Spleen (tissue), 11 donors: ENCODE measurements around the gene SMG6. TPM values are rescaled to one million over a fixed set of nuclear protein-coding genes. Genes with fewer than 3 reads are reported as not detected.

Experiments
- DNase-seq: peaks from one replicate; pipeline ENCODE4 v3.0.0-alpha.2; 2020
- H3K27ac ChIP-seq, 8 donors: fragments of 200-600 bp; sonication (generic) in 7 of 8; 1 replicate in 4 of 8; 2 replicates in 4 of 8; pipeline versions ENCODE4 v1.5.0 to v1.8.0; 2016 to 2021; ENCODE audit warnings: inconsistent platforms in 4 of 8, mild to moderate bottlenecking in 4 of 8, moderate library complexity in 1 of 8
- H3K27me3 ChIP-seq, 7 donors: fragments of 200-600 bp; sonication (generic) in 6 of 7; replicated peaks in 1 of 7; 1 replicate in 4 of 7; 2 replicates in 3 of 7; pipeline versions ENCODE4 v1.5.0 to v1.8.0; 2016 to 2021; ENCODE audit warnings: inconsistent platforms in 3 of 7, mild to moderate bottlenecking in 1 of 7
- H3K36me3 ChIP-seq, 6 donors: fragments of 200-600 bp; sonication (generic) in 5 of 6; 1 replicate in 4 of 6; 2 replicates in 2 of 6; pipeline versions ENCODE4 v1.5.0 to v1.8.0; 2016 to 2021; ENCODE audit warnings: inconsistent platforms in 2 of 6
- H3K4me1 ChIP-seq, 6 donors: fragments of 200-600 bp; sonication (generic) in 5 of 6; 1 replicate in 3 of 6; 2 replicates in 3 of 6; pipeline versions ENCODE4 v1.5.0 to v1.8.0; 2016 to 2021; ENCODE audit warnings: inconsistent platforms in 3 of 6
- H3K4me3 ChIP-seq, 8 donors: fragments of 200-600 bp; sonication (generic) in 7 of 8; 1 replicate in 4 of 8; 2 replicates in 4 of 8; pipeline versions ENCODE4 v1.5.0 to v1.8.0; 2016 to 2021; ENCODE audit warnings: inconsistent platforms in 4 of 8, mild to moderate bottlenecking in 4 of 8, moderate library complexity in 2 of 8
- H3K9me3 ChIP-seq, 8 donors: fragments of 200-600 bp; sonication (generic) in 7 of 8; 1 replicate in 4 of 8; 2 replicates in 4 of 8; pipeline versions ENCODE4 v1.5.0 to v1.8.0; 2016 to 2021; ENCODE audit warnings: inconsistent platforms in 4 of 8
- CTCF ChIP-seq, 11 experiments: fragments of 200-600 bp in 7 of 11; fragments of 450-650 bp in 4 of 11; sonication (generic) in 4 of 11; IDR thresholded peaks in 8 of 11; conservative IDR thresholded peaks in 3 of 11; 1 replicate in 7 of 11; 2 replicates in 4 of 11; pipeline versions ENCODE4 v1.4.0 to v1.8.0; 2016 to 2021; ENCODE audit warnings: antibody characterized with exemption in 11 of 11, inconsistent platforms in 4 of 11, mild to moderate bottlenecking in 1 of 11
- POLR2A ChIP-seq, 3 donors: fragments of 450-650 bp; IDR thresholded peaks; one replicate each; pipeline ENCODE4 v1.5.1; 2017; ENCODE audit warnings: antibody characterized with exemption in 3 of 3, mild to moderate bottlenecking in 1 of 3
- POLR2AphosphoS5 ChIP-seq, 3 donors: sonication (generic); formaldehyde crosslinking; IDR thresholded peaks; one replicate each; pipeline ENCODE4 v1.5.1; 2017; ENCODE audit warnings: antibody characterized with exemption in 3 of 3
- WGBS, 5 donors: extraction: QIAGEN DNeasy Blood & Tissue Kit in 3 of 5; methylation state at CpG; one replicate each; pipeline versions ENCODE4 v1.1.5 to v1.1.7; 2013 to 2018; 5-methylcytosine and 5-hydroxymethylcytosine counted together
- intact Hi-C: fragments of 100-400 bp; cut with DNase I; formaldehyde crosslinking; loops from one replicate; pipeline ENCODE4 v1.15.0; 2023; ENCODE audit warnings: low total_unique reads
- microRNA-seq, 3 donors: library from miRNA; unstranded; fragments of <30 nt; microRNA quantifications; one replicate each; pipeline versions ENCODE4 to v1.1.0, GENCODE V29; 2019 to 2020
- polyA plus RNA-seq, 3 donors: library from polyadenylated mRNA; stranded (reverse); fragments of 200-250 nt; gene quantifications; one replicate each; pipeline ENCODE4 v1.2.1, GENCODE V29; 2013
- small RNA-seq, 4 donors: library from RNA; depleted of rRNA; stranded (forward); fragments of <200 nt; gene quantifications; one replicate each; pipeline ENCODE3, GENCODE V24; 2016
- total RNA-seq, 7 donors: library from RNA; depleted of rRNA in 3 of 7; stranded (reverse); fragments of >200 nt in 3 of 7; fragmentation: NEBNext Ultra II Directional in 4 of 7; extraction: Animal tissue kit (Norgen Biotek cat#: 25700) in 4 of 7; gene quantifications; one replicate each; pipeline versions ENCODE4 v1.1.0 to v1.2.1, GENCODE V29; 2016 to 2021
- donor health status: healthy with polysubstance abuse.
- donor health status: DM: no; HTN: no; CAD: no; lungs with moderate emphysema.
- donor health status: DM: no; HTN: no; CAD: no.
- donor health status: Bipolar disorder and iron deficiency.
- donor health status: healthy.
- donor health status: DM: no; HTN: no; CAD: no.
- donor health status: DM: yes; HTN: yes; CAD: no.

The SMG6 gene
- total and polyA plus RNA-seq, 10 donors: 9.7 to 44.2 (median 28.0) TPM

DNA sequence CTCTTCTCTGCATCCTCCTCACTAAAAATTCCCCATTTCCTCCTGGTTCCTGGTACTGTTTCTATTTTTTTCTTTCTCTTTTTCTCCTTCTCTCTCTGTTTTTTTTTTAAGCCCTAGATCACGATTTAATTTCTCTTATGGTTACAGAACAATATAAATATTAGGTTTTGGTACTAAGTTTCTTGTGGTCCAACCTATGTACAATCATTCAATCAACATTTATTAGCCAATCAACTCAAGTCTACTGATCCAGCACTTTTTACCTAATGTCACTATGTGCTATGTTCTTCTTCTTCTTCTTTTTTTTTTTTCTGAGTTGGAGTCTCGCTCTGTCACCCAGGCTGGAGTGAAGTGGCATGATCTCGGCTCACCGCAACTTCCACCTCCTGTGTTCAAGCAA, 291.1 kb downstream of the SMG6 start:
- intact Hi-C loops: no loop called here
- Histone ChIP-seq H3K4me1 (peaks cover 0 to 15% (median 8%) of the 10 kb centered on the region in 6 donors), H3K36me3 (no peaks in the 10 kb centered on the region), H3K27ac (peak overlapping the region in 5 of 8 donors; percentile 38 to 57 (median 43)), H3K27me3 (peaks cover 0 to 35% (median 0%) of the 10 kb centered on the region in 7 donors), H3K4me3 (no peak overlapping the region), H3K9me3 (no peaks in the 10 kb centered on the region)
- DNase-seq: no peak
- TF ChIP-seq CTCF (IDR thresholded peaks at IDR 0.05 in 8 of 11, conservative IDR thresholded peaks at IDR 0.05 in 3 of 11) (no peak), POLR2AphosphoS5 (IDR thresholded peaks at IDR 0.05) (no peak), POLR2A (IDR thresholded peaks at IDR 0.05) (no peak)
- WGBS, 5 donors: 82 to 91% (median 86%) methylated on average over 4 of the region's 4 CpGs

DNA sequence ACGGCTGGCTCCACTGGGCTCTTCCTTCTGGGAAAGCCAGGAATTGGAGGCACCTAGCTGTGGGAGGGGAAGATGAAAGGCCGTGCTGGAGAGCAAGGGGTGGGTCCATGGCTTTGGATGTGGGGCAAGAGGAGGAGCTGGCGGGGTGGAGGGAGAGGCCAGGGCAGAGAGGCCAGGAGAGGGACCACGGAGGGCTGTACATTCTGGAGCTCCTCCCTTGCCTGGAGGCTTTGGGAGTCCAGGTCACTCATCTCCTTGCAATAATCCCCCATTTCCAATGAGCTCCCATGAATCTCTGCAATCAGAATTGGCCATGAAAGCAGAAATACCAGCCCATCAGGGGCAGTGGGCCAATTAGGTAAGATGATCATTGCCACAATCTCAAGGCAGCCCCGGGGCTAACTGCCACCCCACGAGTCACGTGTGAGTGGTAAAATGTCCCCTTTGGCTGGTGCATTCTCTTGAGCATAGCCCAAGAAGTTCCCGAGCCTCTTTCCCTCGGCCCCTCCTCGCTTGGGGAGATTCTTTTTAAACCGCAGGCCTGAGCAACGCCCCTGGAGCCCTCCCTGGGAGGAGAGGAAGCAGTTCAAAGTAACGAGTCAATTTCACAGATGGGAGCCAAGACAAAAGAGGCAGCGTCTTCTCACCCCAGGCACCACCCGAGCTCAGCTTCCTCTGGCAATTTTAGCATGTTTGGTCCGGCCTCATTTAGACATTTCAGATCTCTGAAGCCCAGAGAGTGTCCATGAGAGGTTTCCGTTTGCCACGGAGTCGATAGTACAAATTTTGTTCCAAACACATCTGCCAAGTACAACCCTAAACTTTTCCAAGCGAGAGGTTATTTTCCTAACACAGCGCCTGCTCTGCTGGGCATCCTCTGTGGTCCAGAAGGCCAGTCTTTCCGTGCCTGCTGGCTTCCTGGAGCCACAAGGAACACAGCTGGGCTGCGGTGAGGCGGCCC, 291.9 kb downstream of the SMG6 start:
- H3K36me3 ChIP-seq: no peaks in the 10 kb centered on the region
- intact Hi-C loops: no loop called here
- no peak for DNase-seq
- H3K9me3 ChIP-seq: no peaks in the 10 kb centered on the region
- H3K27me3 ChIP-seq: peaks cover 0 to 29% (median 0%) of the 10 kb centered on the region in 7 donors
- H3K4me3 ChIP-seq: no peak overlapping the region
- H3K4me1 ChIP-seq: peaks cover 0 to 15% (median 8%) of the 10 kb centered on the region in 6 donors
- H3K27ac ChIP-seq: peak overlapping the region in 7 of 8 donors; percentile 5 to 57 (median 43)
- TF ChIP-seq POLR2A (IDR thresholded peaks at IDR 0.05) (no peak), POLR2AphosphoS5 (IDR thresholded peaks at IDR 0.05) (peak in 1 of 3 donors; percentile 17), CTCF (IDR thresholded peaks at IDR 0.05 in 8 of 11, conservative IDR thresholded peaks at IDR 0.05 in 3 of 11) (no peak)
- WGBS, 5 donors: 41 to 63% (median 46%) methylated on average over 22 to 24 of the region's 24 CpGs

Small RNAs within 50 kb of the gene (microRNA-seq; reads per million reads assigned to microRNA genes)
- gene MIR132 (1,368 to 1,659 (median 1,417) reads per million in 3 donors), gene MIR212 (44.6 to 50.5 (median 48.1) reads per million in 3 donors)

Small RNAs within 50 kb of the gene (small RNA-seq; reads per million reads assigned to genes)
- gene AC090617.6: 0 reads per million in 4 donors
- 0 reads per million in 4 donors for gene AC090617.7
- gene AC090617.8: 0 reads per million in 4 donors
- gene AC090617.9: 0 reads per million in 4 donors
- 5.1 to 8.9 (median 7.4) reads per million in 4 donors for gene MIR132
- 0.60 to 2.1 (median 1.4) reads per million in 4 donors for gene MIR212
- gene OVCA2: 0 reads per million in 4 donors
- 0 reads per million in 4 donors for gene RN7SL624P
- gene SNORD91A: 1,822 to 3,404 (median 2,462) reads per million in 4 donors
- 251 to 370 (median 312) reads per million in 4 donors for gene SNORD91B

Other genes with a start within 250 kb of the SMG6 start
- 10 to 100 TPM in 6 of 7 donors, 1 to 10 TPM in 1; 7.0 to 59.6 (median 23.3) TPM for gene HIC1, start 248.7 kb downstream of the SMG6 start, total RNA-seq
- 1 to 10 TPM; 1.3 to 4.7 (median 2.6) TPM for gene HIC1, start 248.7 kb downstream of the SMG6 start, polyA plus RNA-seq
- 10 to 100 TPM in 2 of 7 donors, 1 to 10 TPM in 5; 4.0 to 16.2 (median 8.3) TPM for gene SRR, start 165 bp upstream of the SMG6 start, total RNA-seq
- 1 to 10 TPM; 3.5 to 5.7 (median 4.5) TPM for gene SRR, start 165 bp upstream of the SMG6 start, polyA plus RNA-seq
- gene TSR1, start 32.7 kb upstream of the SMG6 start, total RNA-seq: 10 to 100 TPM; 17.7 to 30.4 (median 26.1) TPM
- 10 to 100 TPM in 1 of 3 donors, 1 to 10 TPM in 2; 8.2 to 12.7 (median 9.2) TPM for gene TSR1, start 32.7 kb upstream of the SMG6 start, polyA plus RNA-seq
- 10 to 100 TPM; 53.6 to 90.4 (median 68.8) TPM for gene SGSM2, start 33.7 kb upstream of the SMG6 start, total RNA-seq
- 10 to 100 TPM; 30.7 to 83.8 (median 70.8) TPM for gene SGSM2, start 33.7 kb upstream of the SMG6 start, polyA plus RNA-seq
- 10 to 100 TPM; 18.9 to 38.5 (median 28.8) TPM for gene MNT, start 97.3 kb upstream of the SMG6 start, total RNA-seq
- gene MNT, start 97.3 kb upstream of the SMG6 start, polyA plus RNA-seq: 10 to 100 TPM in 1 of 3 donors, 1 to 10 TPM in 2; 2.8 to 11.1 (median 2.8) TPM
- 10 to 100 TPM; 20.1 to 38.2 (median 34.6) TPM for gene METTL16, start 208.1 kb upstream of the SMG6 start, total RNA-seq
- gene METTL16, start 208.1 kb upstream of the SMG6 start, polyA plus RNA-seq: 10 to 100 TPM; 17.1 to 25.4 (median 22.8) TPM